Hematopoietic multipotent progenitor cell treated with erythropoietin and hydrocortisone succinate and interleukin-3 and kit ligand, for 8 days (in vitro differentiated cells): Measurements from ENCODE around the gene MARCHF3.
"Not testable (repeated sequence)": the region's sequence is repeated elsewhere in the genome, so short reads cannot be mapped to it uniquely, and the experiment has no call there.

ENCODE experiments used
- DNase-seq: peaks from one replicate; pipeline ENCODE4 v3.0.0-alpha.2; 2015

MARCHF3 gene

GRCh38 chr5:126845470-126846070, 184.8 kb downstream of the MARCHF3 start:
- peak; percentile 52 for DNase-seq

GRCh38 chr5:126843375-126843774, 187.0 kb downstream of the MARCHF3 start:
- DNase-seq = not testable (repeated sequence)

GRCh38 chr5:126839407-126839806, 191.0 kb downstream of the MARCHF3 start:
- DNase-seq = not testable (repeated sequence)

- DNase-seq = peak; percentile 59
These were observed 192.3 kb downstream of the MARCHF3 start for GRCh38 chr5:126837906-126838539.

- no peak for DNase-seq
These were observed 193.1 kb downstream of the MARCHF3 start for GRCh38 chr5:126837242-126837641.

GRCh38 chr5:126836778-126837177, 193.6 kb downstream of the MARCHF3 start:
- no peak for DNase-seq

GRCh38 chr5:126831156-126831555, 199.2 kb downstream of the MARCHF3 start:
- DNase-seq = no peak

GRCh38 chr5:126830061-126830460, 200.3 kb downstream of the MARCHF3 start:
- no peak for DNase-seq

GRCh38 chr5:126829098-126829497, 201.3 kb downstream of the MARCHF3 start:
- DNase-seq = no peak

- no peak for DNase-seq
These were observed 203.6 kb downstream of the MARCHF3 start for GRCh38 chr5:126826619-126827215.

GRCh38 chr5:126819253-126819652, 211.1 kb downstream of the MARCHF3 start:
- no peak for DNase-seq

- no peak for DNase-seq
These were observed 211.6 kb downstream of the MARCHF3 start for GRCh38 chr5:126818736-126819135.
